Bronchial epithelial cell (primary cell): ENCODE measurements around the gene ZNF839. TPM values are rescaled to one million over a fixed set of nuclear protein-coding genes. Genes with fewer than 3 reads are reported as not detected.

Source experiments
- DNase-seq: peaks from one replicate; pipeline ENCODE4 v3.0.0-alpha.2; 2010; ENCODE audit warnings: low read depth
- FAIRE-seq: peaks from 2 replicates; lab custom pipeline; 2011; peaks lifted over from hg19 to GRCh38; lab: Jason Lieb, UNC
- H3K27me3 ChIP-seq: 2 replicates; pipeline ENCODE4 v1.5.1; 2011; ENCODE audit warnings: low read length; ENCODE audit not compliant: control insufficient read depth, insufficient read depth
- H3K36me3 ChIP-seq: 2 replicates; pipeline ENCODE4 v1.5.1; 2011; ENCODE audit warnings: low read length; ENCODE audit not compliant: control insufficient read depth, insufficient read depth
- H3K4me3 ChIP-seq: 2 replicates; pipeline ENCODE4 v1.5.1; 2011; ENCODE audit warnings: mild to moderate bottlenecking, low read depth, low read length, control low read depth
- CTCF ChIP-seq: IDR thresholded peaks from 2 replicates; pipeline ENCODE4 v1.5.1; 2011; ENCODE audit warnings: mild to moderate bottlenecking, moderate library complexity, low read length, control low read depth, inconsistent platforms; ENCODE audit not compliant: insufficient read depth, severe bottlenecking
- total RNA-seq: library from RNA; depleted of rRNA; stranded (reverse); fragments of >200 nt; gene quantifications from 2 replicates; pipeline ENCODE4 v1.2.1, GENCODE V29; 2014

The ZNF839 gene
- total RNA-seq, 1 donor from 2014 or later: 8.2 TPM

- no peaks in the 10 kb centered on the region for H3K27me3 ChIP-seq
- H3K36me3 ChIP-seq: no peaks in the 10 kb centered on the region
- DNase-seq (no peak), FAIRE-seq (no peak)
- no peak overlapping the region for H3K4me3 ChIP-seq
- TF ChIP-seq CTCF: no peak
Observed at GRCh38 chr14:102279282-102279681, 40.3 kb upstream of the ZNF839 start.

DNA sequence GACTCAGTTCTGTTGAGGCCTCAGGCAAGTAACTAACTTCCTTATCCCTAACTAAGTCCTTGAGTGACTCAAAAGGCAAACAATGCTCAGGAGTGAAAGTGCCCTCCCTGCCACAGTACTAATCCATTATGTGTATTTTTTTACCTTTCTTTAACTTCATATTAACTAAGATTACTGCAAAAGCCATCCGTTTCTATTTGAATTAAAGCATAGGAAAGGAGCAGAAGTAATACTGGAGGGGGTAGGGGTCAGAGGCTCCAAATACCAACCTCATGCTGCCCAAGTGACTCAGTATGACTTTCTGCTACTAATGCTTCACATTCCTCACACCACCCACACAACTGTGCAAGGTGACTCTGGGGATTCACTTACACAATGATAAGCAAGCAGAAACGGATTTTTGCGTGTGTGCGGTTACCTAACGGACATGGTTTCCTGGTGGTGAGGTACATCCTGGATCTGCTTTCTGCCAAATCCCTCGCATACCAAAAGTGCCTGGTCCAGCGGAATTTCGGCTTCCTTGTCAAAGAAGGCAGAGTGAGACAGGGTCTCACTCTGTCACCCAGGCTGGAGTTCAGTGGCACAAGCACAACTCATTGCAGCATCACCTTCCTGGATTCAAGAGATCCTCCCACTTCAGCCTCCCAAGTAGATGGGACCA is 39.7 kb upstream of the ZNF839 start:
- DNase-seq (peak; percentile 100), FAIRE-seq (peak; percentile 99)
- no peak for TF ChIP-seq CTCF

GRCh38 chr14:102280376-102280962 is 39.1 kb upstream of the ZNF839 start:
- DNase-seq (peak; percentile 95), FAIRE-seq (peak; percentile 90)
- Histone ChIP-seq H3K4me3 (no peak overlapping the region), H3K36me3 (no peaks in the 10 kb centered on the region), H3K27me3 (no peaks in the 10 kb centered on the region)
- TF ChIP-seq CTCF: no peak

More for the DNA sequence above, 39.7 kb upstream of the ZNF839 start:
- Histone ChIP-seq H3K4me3 (no peak overlapping the region), H3K36me3 (no peaks in the 10 kb centered on the region), H3K27me3 (no peaks in the 10 kb centered on the region)

- Histone ChIP-seq H3K27me3 (no peaks in the 10 kb centered on the region), H3K4me3 (no peak overlapping the region), H3K36me3 (no peaks in the 10 kb centered on the region)
- TF ChIP-seq CTCF: no peak
- FAIRE-seq: no peak
- peak; percentile 77 for DNase-seq
Observed at GRCh38 chr14:102282751-102283465, 36.6 kb upstream of the ZNF839 start.

GRCh38 chr14:102283631-102284129 is 35.9 kb upstream of the ZNF839 start:
- no peaks in the 10 kb centered on the region for H3K27me3 ChIP-seq
- H3K36me3 ChIP-seq: no peaks in the 10 kb centered on the region
- FAIRE-seq (no peak), DNase-seq (no peak)
- no peak overlapping the region for H3K4me3 ChIP-seq
- TF ChIP-seq CTCF: no peak
